Stimulated activated memory B cell treated with anti-CD40 and anti-IgM and Interleukin-4, amounts not matched to agents 10 μg/mL and 1 μg/mL and 100 μg/mL, for 72 hours (primary cell): ENCODE measurements around the gene C4orf50.

Experiments
- ATAC-seq: fragments of 150-1000 bp; cut with Tn5 transposase; 2 replicates; pipeline ENCODE4 v1.10.0; 2021
- H3K27ac Mint-ChIP-seq: one replicate; pipeline ENCODE4 v1.8.0; 2022; ENCODE audit warnings: mild to moderate bottlenecking, mixed read lengths
- H3K27me3 Mint-ChIP-seq: one replicate; pipeline ENCODE4 v1.8.0; 2022; ENCODE audit warnings: mixed read lengths
- H3K36me3 Mint-ChIP-seq: one replicate; pipeline ENCODE4 v1.8.0; 2022; ENCODE audit warnings: mixed read lengths
- H3K4me1 Mint-ChIP-seq: one replicate; pipeline ENCODE4 v1.8.0; 2022; ENCODE audit warnings: mixed read lengths
- H3K4me3 Mint-ChIP-seq: one replicate; pipeline ENCODE4 v1.8.0; 2022; ENCODE audit warnings: mild to moderate bottlenecking, moderate library complexity, mixed read lengths
- H3K9me3 Mint-ChIP-seq: one replicate; pipeline ENCODE4 v1.8.0; 2022; ENCODE audit warnings: mixed read lengths

The C4orf50 gene

GRCh38 chr4:6018331-6018730, at the start of gene C4orf50:
Gene C4orf50 (minus strand): TSS chr4:6018431.
- peaks cover 24% of the 10 kb centered on the region for H3K27me3 Mint-ChIP-seq
- peaks cover 4% of the 10 kb centered on the region for H3K9me3 Mint-ChIP-seq
- H3K4me1 Mint-ChIP-seq: peaks cover 6% of the 10 kb centered on the region

DNA sequence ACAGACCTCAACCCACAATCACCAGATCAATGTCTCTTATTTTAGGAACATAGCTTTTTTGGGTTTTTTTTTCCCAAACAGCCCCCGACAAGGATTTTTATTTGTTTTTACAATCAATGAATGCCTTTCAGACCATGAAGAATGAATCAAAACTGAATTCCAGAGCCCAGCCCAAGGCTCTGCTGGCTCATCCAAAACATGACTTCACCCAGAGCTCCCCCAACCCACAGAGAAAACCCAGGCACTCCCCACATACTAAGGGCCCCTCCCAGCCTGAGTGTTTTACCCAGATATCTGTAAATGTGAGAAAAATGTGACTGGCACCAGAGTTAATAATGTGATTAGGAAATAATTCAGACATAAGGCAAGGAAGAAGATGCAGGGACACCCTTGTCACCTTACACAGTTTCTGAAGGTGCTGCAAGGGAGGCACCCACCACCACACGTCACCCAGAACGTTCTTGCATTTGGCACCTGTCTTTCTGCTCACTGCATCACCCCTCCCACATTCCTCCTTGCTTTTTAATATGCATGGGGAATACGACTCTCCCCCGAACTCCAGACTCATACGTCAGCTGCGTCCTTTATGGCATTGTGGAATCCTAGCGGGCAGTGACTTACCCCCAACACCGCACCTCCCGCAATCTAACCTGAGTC, 47.8 kb upstream of the C4orf50 start:
- Mint-ChIP-seq H3K36me3 (no peaks in the 10 kb centered on the region), H3K4me1 (no peaks in the 10 kb centered on the region)

More at GRCh38 chr4:6018331-6018730, at the start of gene C4orf50:
- no peak for ATAC-seq
- Mint-ChIP-seq H3K27ac (no peak within 1 kb of the TSS), H3K36me3 (no peaks in the 10 kb centered on the region), H3K4me3 (no peak within 1 kb of the TSS)

DNA sequence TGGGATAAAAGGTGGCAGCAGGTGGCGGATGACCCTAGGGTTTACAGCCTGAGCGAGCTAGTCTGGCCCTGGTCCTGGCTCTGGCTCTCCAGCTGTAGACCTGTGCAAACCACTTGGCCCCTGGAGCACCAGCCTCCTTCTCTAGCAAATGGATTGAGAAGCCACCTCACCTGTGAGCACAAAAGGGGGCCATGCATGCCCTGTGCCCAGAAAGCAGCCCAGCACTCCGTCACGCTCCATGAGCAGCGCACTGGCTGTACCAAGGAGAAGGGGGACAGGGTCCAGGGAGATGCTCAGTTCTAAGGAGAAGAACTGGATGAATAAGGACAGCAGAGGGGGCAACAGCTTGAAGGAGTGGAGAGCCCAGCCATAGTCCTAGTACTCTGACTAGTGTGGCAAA, 46.9 kb upstream of the C4orf50 start:
- H3K4me3 Mint-ChIP-seq: no peak overlapping the region
- H3K9me3 Mint-ChIP-seq: peaks cover 4% of the 10 kb centered on the region
- no peak overlapping the region for H3K27ac Mint-ChIP-seq
- H3K4me1 Mint-ChIP-seq: no peaks in the 10 kb centered on the region
- no peaks in the 10 kb centered on the region for H3K27me3 Mint-ChIP-seq
- H3K36me3 Mint-ChIP-seq: no peaks in the 10 kb centered on the region
- peak; percentile 46 for ATAC-seq

More for the DNA sequence above, 47.8 kb upstream of the C4orf50 start:
- Mint-ChIP-seq H3K27me3 (no peaks in the 10 kb centered on the region), H3K27ac (no peak overlapping the region), H3K4me3 (no peak overlapping the region), H3K9me3 (peaks cover 4% of the 10 kb centered on the region)
- no peak for ATAC-seq

DNA sequence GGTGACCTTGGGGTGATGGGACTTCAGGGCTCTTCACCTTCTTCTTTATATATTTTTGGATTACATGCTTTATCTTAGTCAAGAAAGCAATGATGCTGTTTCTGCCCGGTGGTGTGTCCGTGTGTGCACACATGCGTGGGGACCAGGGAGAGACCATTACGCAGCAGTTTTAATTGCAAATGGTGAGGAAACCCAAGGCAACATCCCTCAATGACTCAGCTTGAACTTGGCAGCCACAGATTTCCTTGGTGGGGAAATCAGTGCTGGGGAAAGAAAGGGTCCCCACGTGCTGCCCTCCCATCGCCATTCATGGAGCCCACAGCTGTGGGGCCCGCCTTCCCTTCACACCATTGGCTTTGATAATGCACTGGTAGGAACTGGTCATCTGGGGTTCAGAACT, 46.2 kb upstream of the C4orf50 start:
- H3K4me1 Mint-ChIP-seq: no peaks in the 10 kb centered on the region
- H3K27me3 Mint-ChIP-seq: no peaks in the 10 kb centered on the region
- no peak for ATAC-seq
- peaks cover 4% of the 10 kb centered on the region for H3K9me3 Mint-ChIP-seq
- H3K36me3 Mint-ChIP-seq: no peaks in the 10 kb centered on the region
- no peak overlapping the region for H3K4me3 Mint-ChIP-seq
- no peak overlapping the region for H3K27ac Mint-ChIP-seq

DNA sequence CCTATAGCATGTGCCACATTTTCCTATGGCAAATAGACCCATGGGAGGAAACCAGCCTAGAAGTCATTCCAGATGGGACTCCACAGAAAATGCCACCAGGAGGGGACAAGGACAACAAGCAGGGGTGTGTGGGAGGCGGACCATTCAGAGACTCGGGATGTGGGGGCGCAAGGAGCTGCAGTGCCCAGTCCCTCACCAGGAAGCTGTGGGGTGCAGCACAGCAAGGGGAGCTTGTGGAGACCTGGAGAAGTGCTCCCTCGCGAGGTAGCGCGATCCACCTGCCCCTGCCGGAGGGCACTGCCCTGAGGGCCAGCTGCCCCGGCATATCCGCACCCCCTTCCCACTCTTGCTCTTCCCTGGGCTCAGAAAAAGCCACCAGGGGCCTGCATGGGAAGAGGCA, 45.5 kb upstream of the C4orf50 start:
- no peak overlapping the region for H3K4me3 Mint-ChIP-seq
- ATAC-seq: no peak
- no peaks in the 10 kb centered on the region for H3K4me1 Mint-ChIP-seq
- H3K9me3 Mint-ChIP-seq: peaks cover 6% of the 10 kb centered on the region
- H3K36me3 Mint-ChIP-seq: no peaks in the 10 kb centered on the region
- no peak overlapping the region for H3K27ac Mint-ChIP-seq
- H3K27me3 Mint-ChIP-seq: no peaks in the 10 kb centered on the region

- H3K27ac Mint-ChIP-seq: no peak overlapping the region
- H3K4me3 Mint-ChIP-seq: no peak overlapping the region
- no peaks in the 10 kb centered on the region for H3K4me1 Mint-ChIP-seq
- peaks cover 12% of the 10 kb centered on the region for H3K9me3 Mint-ChIP-seq
- H3K27me3 Mint-ChIP-seq: no peaks in the 10 kb centered on the region
- H3K36me3 Mint-ChIP-seq: no peaks in the 10 kb centered on the region
- no peak for ATAC-seq
These were observed 43.9 kb upstream of the C4orf50 start for GRCh38 chr4:6062133-6062532.

GRCh38 chr4:6059375-6059805, 41.2 kb upstream of the C4orf50 start:
- Mint-ChIP-seq H3K27me3 (no peaks in the 10 kb centered on the region), H3K9me3 (peaks cover 15% of the 10 kb centered on the region), H3K4me3 (no peak overlapping the region)

GRCh38 chr4:6058531-6059374, 40.5 kb upstream of the C4orf50 start:
- H3K9me3 Mint-ChIP-seq: peaks cover 15% of the 10 kb centered on the region
- H3K27ac Mint-ChIP-seq: no peak overlapping the region
- H3K36me3 Mint-ChIP-seq: no peaks in the 10 kb centered on the region
- no peaks in the 10 kb centered on the region for H3K27me3 Mint-ChIP-seq
- no peak overlapping the region for H3K4me3 Mint-ChIP-seq
- H3K4me1 Mint-ChIP-seq: no peaks in the 10 kb centered on the region
- ATAC-seq: no peak

More at GRCh38 chr4:6059375-6059805, 41.2 kb upstream of the C4orf50 start:
- H3K4me1 Mint-ChIP-seq: no peaks in the 10 kb centered on the region
- no peak for ATAC-seq
- H3K36me3 Mint-ChIP-seq: no peaks in the 10 kb centered on the region
- no peak overlapping the region for H3K27ac Mint-ChIP-seq

- peaks cover 15% of the 10 kb centered on the region for H3K9me3 Mint-ChIP-seq
- no peaks in the 10 kb centered on the region for H3K4me1 Mint-ChIP-seq
- no peak overlapping the region for H3K27ac Mint-ChIP-seq
- H3K36me3 Mint-ChIP-seq: no peaks in the 10 kb centered on the region
- H3K27me3 Mint-ChIP-seq: no peaks in the 10 kb centered on the region
- no peak for ATAC-seq
- H3K4me3 Mint-ChIP-seq: no peak overlapping the region
These were observed 38.9 kb upstream of the C4orf50 start for GRCh38 chr4:6056976-6057766.

- Mint-ChIP-seq H3K27ac (no peak overlapping the region), H3K9me3 (peaks cover 11% of the 10 kb centered on the region), H3K27me3 (no peaks in the 10 kb centered on the region), H3K4me1 (no peaks in the 10 kb centered on the region), H3K36me3 (no peaks in the 10 kb centered on the region), H3K4me3 (no peak overlapping the region)
- ATAC-seq: no peak
These were observed 37.2 kb upstream of the C4orf50 start for GRCh38 chr4:6055436-6055835.

DNA sequence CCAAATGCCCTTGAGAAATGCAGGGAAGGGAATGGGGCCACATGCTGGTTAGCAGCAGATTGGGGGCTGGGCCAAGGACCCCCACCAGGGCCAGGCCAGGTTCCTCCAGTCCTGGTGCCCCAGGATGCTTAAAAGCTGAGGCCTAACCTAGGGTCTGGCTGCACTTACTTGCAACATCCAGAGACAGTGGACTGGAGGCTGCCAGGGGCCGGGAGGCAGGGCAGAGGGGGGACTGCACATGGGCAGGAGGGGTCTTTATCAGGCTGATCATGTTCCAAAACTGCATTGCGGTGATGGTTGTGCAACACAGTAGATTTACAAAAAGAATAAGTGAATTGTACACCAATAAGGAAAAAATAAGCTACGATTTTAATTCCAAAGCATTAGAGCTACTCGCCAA, 36.8 kb upstream of the C4orf50 start:
- no peak overlapping the region for H3K27ac Mint-ChIP-seq
- H3K9me3 Mint-ChIP-seq: peaks cover 11% of the 10 kb centered on the region
- H3K36me3 Mint-ChIP-seq: no peaks in the 10 kb centered on the region
- ATAC-seq: no peak
- no peaks in the 10 kb centered on the region for H3K27me3 Mint-ChIP-seq
- H3K4me1 Mint-ChIP-seq: no peaks in the 10 kb centered on the region
- no peak overlapping the region for H3K4me3 Mint-ChIP-seq

- no peaks in the 10 kb centered on the region for H3K27me3 Mint-ChIP-seq
- H3K27ac Mint-ChIP-seq: no peak overlapping the region
- H3K9me3 Mint-ChIP-seq: peaks cover 10% of the 10 kb centered on the region
- H3K4me3 Mint-ChIP-seq: no peak overlapping the region
- no peaks in the 10 kb centered on the region for H3K4me1 Mint-ChIP-seq
- no peak for ATAC-seq
- no peaks in the 10 kb centered on the region for H3K36me3 Mint-ChIP-seq
These were observed 36.1 kb upstream of the C4orf50 start for GRCh38 chr4:6054162-6054922.

DNA sequence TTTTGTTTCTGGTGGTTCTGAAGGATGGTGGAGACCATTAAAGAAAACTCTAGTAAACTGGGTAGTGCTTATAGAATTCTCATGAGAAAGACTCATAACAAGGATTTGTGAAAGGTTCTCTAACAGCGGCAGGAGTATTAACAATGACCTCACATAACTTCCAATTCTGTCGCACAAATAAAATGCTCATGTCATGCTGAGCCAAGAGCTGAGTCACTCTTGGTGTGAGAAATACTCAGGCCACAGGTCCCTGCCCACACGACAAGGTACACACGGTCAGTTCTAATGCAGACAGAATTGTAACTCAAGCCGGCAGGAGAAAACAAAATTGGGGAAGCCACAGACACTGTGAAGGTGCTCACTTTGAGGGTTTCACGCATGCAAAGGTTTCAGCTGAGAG, 34.4 kb upstream of the C4orf50 start:
- Mint-ChIP-seq H3K27ac (no peak overlapping the region), H3K36me3 (no peaks in the 10 kb centered on the region), H3K4me1 (no peaks in the 10 kb centered on the region), H3K9me3 (peaks cover 3% of the 10 kb centered on the region), H3K27me3 (no peaks in the 10 kb centered on the region), H3K4me3 (no peak overlapping the region)
- no peak for ATAC-seq

DNA sequence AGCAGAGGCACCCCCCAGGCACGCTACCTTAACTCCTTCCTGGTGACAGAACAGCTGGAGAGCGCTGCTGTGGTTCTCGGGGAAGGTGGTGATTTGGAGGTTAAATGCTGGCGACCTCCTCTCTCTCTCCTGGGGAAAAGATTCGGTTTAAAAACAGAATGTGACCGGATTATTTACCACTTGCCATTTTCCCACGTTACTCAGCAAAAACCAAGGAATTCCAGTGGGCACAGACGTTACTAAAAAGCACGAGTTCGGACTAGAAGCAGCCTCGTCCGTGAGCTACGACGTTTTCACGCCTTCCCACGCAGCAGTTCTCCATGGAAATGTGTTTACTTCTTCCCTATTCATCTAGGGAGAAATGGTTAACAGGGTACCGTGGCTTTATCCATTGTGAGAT, 32.3 kb upstream of the C4orf50 start:
- no peaks in the 10 kb centered on the region for H3K4me1 Mint-ChIP-seq
- H3K27ac Mint-ChIP-seq: no peak overlapping the region
- ATAC-seq: no peak
- H3K36me3 Mint-ChIP-seq: no peaks in the 10 kb centered on the region
- no peaks in the 10 kb centered on the region for H3K9me3 Mint-ChIP-seq
- H3K27me3 Mint-ChIP-seq: no peaks in the 10 kb centered on the region
- no peak overlapping the region for H3K4me3 Mint-ChIP-seq

DNA sequence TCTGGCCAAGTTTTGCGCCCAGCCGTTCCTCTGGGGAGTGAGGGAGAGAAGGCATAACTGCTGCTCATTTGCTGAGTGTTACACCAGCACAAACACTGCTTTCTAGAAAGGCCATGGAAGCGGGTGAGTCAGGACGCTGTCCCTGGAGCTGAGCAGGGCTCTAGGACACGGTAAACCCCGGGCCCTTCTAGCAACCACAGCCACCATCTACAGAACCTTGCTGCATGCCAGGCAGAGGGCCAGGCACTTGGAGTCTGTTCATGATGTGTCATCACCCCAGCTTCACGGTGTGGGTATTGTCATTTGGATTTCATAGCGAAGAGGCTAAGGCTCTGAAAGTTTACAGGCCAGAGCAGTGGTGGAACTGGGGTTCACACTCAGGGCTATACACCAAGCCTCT, 31.8 kb upstream of the C4orf50 start:
- ATAC-seq: no peak
- H3K4me3 Mint-ChIP-seq: no peak overlapping the region
- H3K27ac Mint-ChIP-seq: no peak overlapping the region
- H3K27me3 Mint-ChIP-seq: no peaks in the 10 kb centered on the region
- H3K36me3 Mint-ChIP-seq: no peaks in the 10 kb centered on the region
- H3K4me1 Mint-ChIP-seq: no peaks in the 10 kb centered on the region
- H3K9me3 Mint-ChIP-seq: no peaks in the 10 kb centered on the region
